Natural killer cell (primary cell): ENCODE data around the gene PDE12. TPM values are rescaled to one million over a fixed set of nuclear protein-coding genes. Genes with fewer than 3 reads are reported as not detected.

Experiments
- ATAC-seq, 3 donors: fragments of 150-1000 bp in 2 of 3; fragments of 200-7000 bp in 1 of 3; cut with Tn5 transposase; 1 replicate in 1 of 3; 2 replicates in 2 of 3; pipeline ENCODE4 v1.10.0; 2021; ENCODE audit warnings: mild to moderate bottlenecking in 2 of 3, moderate library complexity in 2 of 3
- DNase-seq, 2 donors: peaks; one replicate each; pipeline versions ENCODE4 v3.0.0 to v3.0.0-alpha.2; 2013 to 2021; ENCODE audit warnings: mixed read lengths in 1 of 2
- H3K27ac ChIP-seq: one replicate; pipeline ENCODE4 v1.5.1; 2013; ENCODE audit warnings: mild to moderate bottlenecking, low read length
- H3K27me3 ChIP-seq: one replicate; pipeline ENCODE4 v1.6.1; 2013; ENCODE audit warnings: low read length; ENCODE audit not compliant: control insufficient read depth, insufficient read depth
- H3K36me3 ChIP-seq: one replicate; pipeline ENCODE4 v1.6.1; 2013; ENCODE audit warnings: low read length; ENCODE audit not compliant: control insufficient read depth, insufficient read depth
- H3K4me1 ChIP-seq: one replicate; pipeline ENCODE4 v1.6.1; 2013; ENCODE audit warnings: low read length; ENCODE audit not compliant: control insufficient read depth, insufficient read depth
- H3K4me3 ChIP-seq: one replicate; pipeline ENCODE4 v1.5.1; 2013; ENCODE audit warnings: low read length
- H3K9me3 ChIP-seq: one replicate; pipeline ENCODE4 v1.6.1; 2013; ENCODE audit warnings: low read length; ENCODE audit not compliant: control insufficient read depth, insufficient read depth
- H3K27ac Mint-ChIP-seq, 2 donors: one replicate each; pipeline ENCODE4 v1.8.0; 2022; ENCODE audit warnings: mild to moderate bottlenecking in 2 of 2, mixed read lengths in 2 of 2, moderate library complexity in 1 of 2
- H3K27me3 Mint-ChIP-seq, 2 donors: one replicate each; pipeline ENCODE4 v1.8.0; 2022; ENCODE audit warnings: low read depth in 2 of 2, mixed read lengths in 2 of 2
- H3K36me3 Mint-ChIP-seq: one replicate; pipeline ENCODE4 v1.8.0; 2022; ENCODE audit warnings: mixed read lengths
- H3K4me1 Mint-ChIP-seq, 2 donors: one replicate each; pipeline ENCODE4 v1.8.0; 2022; ENCODE audit warnings: mixed read lengths in 2 of 2
- H3K4me3 Mint-ChIP-seq: one replicate; pipeline ENCODE4 v1.8.0; 2022; ENCODE audit warnings: mild to moderate bottlenecking, moderate library complexity, mixed read lengths
- H3K9me3 Mint-ChIP-seq, 2 donors: one replicate each; pipeline ENCODE4 v1.8.0; 2022; ENCODE audit warnings: mixed read lengths in 2 of 2
- WGBS: methylation state at CpG from one replicate; pipeline ENCODE4 v1.1.7; 2013; ENCODE audit warnings: missing lambda C conversion rate; ENCODE audit not compliant: insufficient coverage; 5-methylcytosine and 5-hydroxymethylcytosine counted together
- intact Hi-C: fragments of 100-400 bp; cut with micrococcal nuclease; formaldehyde crosslinking; loops from one replicate; pipeline ENCODE4 v1.14.2; 2022
- total RNA-seq, 4 donors: library from RNA; stranded (reverse); fragments of 120-200 nt in 1 of 4; gene quantifications; one replicate each; pipeline versions ENCODE4 v1.2.3 to v1.2.4, GENCODE V29; 2013 to 2022
- TF ChIP-seq, protein P1 (sequence below): fragments of 200-600 bp; IDR thresholded peaks from one replicate; pipeline ENCODE4 v1.8.0; 2022; ENCODE audit warnings: antibody characterized with exemption

Gene PDE12
- total RNA-seq, 3 donors from 2014 or later (not counting 1 experiment from before 2014, with no cell fraction given), result 34.4 to 36.6 (median 35.5) TPM

DNA sequence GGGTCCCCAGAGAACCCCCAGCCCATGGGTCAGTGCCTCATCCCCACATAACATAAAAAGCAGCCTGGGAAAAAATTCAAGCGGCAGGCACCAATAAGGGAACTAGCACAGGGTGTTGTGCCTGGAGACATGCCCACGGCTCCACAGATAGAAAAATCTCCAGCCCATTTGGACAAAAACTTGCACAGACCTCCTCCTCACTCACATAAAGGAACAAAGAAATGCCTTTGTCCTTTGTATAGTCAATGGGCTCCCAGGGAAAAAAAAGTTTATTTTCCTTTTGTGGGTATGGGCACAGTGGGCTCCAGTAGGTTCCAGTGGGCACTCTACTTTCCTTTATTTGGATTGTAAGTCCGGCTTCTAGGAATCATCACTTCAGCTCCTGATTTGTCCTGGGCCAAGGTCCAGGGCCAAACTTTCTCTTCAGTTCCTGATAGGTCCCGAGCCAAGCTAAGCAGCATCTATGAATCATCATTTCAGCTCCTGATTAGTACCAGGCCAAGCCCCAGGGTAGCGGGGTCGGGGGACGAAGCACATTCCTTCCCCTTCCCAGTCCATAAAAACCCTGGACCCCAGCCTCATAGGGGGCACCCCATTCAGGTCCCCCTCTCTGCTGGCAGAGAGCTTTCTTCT, 10.3 kb upstream of the PDE12 start:
- H3K4me1 ChIP-seq, result peaks cover 5% of the 10 kb centered on the region
- no peaks in the 10 kb centered on the region for H3K4me1 Mint-ChIP-seq
- intact Hi-C loops, result no loop called here
- no peak overlapping the region for H3K4me3 Mint-ChIP-seq
- DNase-seq (no peak), ATAC-seq (no peak)
- no peaks in the 10 kb centered on the region for H3K36me3 Mint-ChIP-seq
- TF ChIP-seq, protein P1, sequence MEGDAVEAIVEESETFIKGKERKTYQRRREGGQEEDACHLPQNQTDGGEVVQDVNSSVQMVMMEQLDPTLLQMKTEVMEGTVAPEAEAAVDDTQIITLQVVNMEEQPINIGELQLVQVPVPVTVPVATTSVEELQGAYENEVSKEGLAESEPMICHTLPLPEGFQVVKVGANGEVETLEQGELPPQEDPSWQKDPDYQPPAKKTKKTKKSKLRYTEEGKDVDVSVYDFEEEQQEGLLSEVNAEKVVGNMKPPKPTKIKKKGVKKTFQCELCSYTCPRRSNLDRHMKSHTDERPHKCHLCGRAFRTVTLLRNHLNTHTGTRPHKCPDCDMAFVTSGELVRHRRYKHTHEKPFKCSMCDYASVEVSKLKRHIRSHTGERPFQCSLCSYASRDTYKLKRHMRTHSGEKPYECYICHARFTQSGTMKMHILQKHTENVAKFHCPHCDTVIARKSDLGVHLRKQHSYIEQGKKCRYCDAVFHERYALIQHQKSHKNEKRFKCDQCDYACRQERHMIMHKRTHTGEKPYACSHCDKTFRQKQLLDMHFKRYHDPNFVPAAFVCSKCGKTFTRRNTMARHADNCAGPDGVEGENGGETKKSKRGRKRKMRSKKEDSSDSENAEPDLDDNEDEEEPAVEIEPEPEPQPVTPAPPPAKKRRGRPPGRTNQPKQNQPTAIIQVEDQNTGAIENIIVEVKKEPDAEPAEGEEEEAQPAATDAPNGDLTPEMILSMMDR, result no peak
- H3K27me3 ChIP-seq, result peaks cover 4% of the 10 kb centered on the region
- peaks cover 0 to 9% of the 10 kb centered on the region in 2 donors for H3K27me3 Mint-ChIP-seq
- no peak overlapping the region for H3K27ac ChIP-seq
- no peak overlapping the region for H3K4me3 ChIP-seq
- no peak overlapping the region for H3K27ac Mint-ChIP-seq
- H3K9me3 Mint-ChIP-seq, result no peaks in the 10 kb centered on the region
- no peaks in the 10 kb centered on the region for H3K9me3 ChIP-seq
- H3K36me3 ChIP-seq, result no peaks in the 10 kb centered on the region
- WGBS, result 97% methylated on average over 7 of the region's 7 CpGs

DNA sequence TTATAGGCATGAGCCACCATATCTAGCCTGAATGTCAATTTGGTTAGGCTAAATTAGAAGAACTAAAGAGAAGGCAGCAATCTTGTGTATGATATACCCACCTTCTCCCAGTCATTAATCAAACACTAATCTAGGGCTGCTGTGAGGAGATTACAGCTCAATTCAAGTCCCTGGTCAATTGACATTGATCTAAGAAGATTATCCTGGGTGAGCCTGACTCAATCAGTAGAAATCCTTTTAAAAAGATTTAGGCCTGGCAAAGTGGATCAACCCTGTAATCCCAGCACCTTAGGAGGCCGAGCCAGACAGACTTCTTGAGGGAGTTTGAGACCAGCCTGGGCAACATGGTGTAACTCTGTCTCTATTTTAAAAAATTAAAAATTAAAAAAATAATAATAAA, 9.5 kb upstream of the PDE12 start:
- no peak overlapping the region for H3K4me3 ChIP-seq
- no peaks in the 10 kb centered on the region for H3K9me3 ChIP-seq
- no peak overlapping the region for H3K27ac ChIP-seq
- H3K36me3 ChIP-seq, result no peaks in the 10 kb centered on the region
- Mint-ChIP-seq H3K4me1 (no peaks in the 10 kb centered on the region), H3K4me3 (no peak overlapping the region), H3K27me3 (peaks cover 0 to 9% of the 10 kb centered on the region in 2 donors), H3K9me3 (no peaks in the 10 kb centered on the region), H3K36me3 (no peaks in the 10 kb centered on the region), H3K27ac (no peak overlapping the region)
- WGBS, result 64% methylated on average over 1 of the region's 1 CpG
- TF ChIP-seq, protein P1, result no peak
- intact Hi-C loops, result no loop called here
- H3K27me3 ChIP-seq, result peaks cover 4% of the 10 kb centered on the region
- no peak for DNase-seq
- ATAC-seq, result no peak
- H3K4me1 ChIP-seq, result peaks cover 5% of the 10 kb centered on the region

DNA sequence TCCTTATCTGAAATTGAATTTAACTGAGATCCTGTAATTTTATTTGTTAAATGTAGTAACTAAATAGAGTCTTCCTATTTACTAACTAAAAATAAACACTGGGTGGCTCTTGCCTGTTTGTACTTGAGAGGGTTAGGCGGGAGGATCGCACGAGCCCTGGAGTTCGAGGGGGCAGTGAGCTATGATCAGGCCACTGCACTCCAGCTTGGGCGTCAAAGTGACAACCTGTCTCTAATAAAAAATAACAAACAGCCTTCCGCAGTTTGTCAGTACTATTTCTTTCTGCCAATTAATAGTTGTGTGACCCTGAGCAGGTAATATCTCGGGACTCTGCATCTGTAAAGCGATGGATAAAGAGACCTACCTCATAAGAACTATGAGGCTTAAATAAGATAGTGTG, 768 bp upstream of the PDE12 start:
- Mint-ChIP-seq H3K9me3 (no peaks in the 10 kb centered on the region), H3K4me1 (peaks cover 36 to 39% of the 10 kb centered on the region in 2 donors), H3K27me3 (no peaks in the 10 kb centered on the region), H3K36me3 (no peaks in the 10 kb centered on the region), H3K27ac (peak overlapping the region; percentile 93 to 94), H3K4me3 (peak overlapping the region; percentile 90)
- no peak for DNase-seq
- H3K4me1 ChIP-seq, result peaks cover 33% of the 10 kb centered on the region
- TF ChIP-seq, protein P1, result no peak
- H3K27me3 ChIP-seq, result no peaks in the 10 kb centered on the region
- no peak for ATAC-seq
- H3K4me3 ChIP-seq, result peak overlapping the region; percentile 76
- H3K9me3 ChIP-seq, result no peaks in the 10 kb centered on the region
- WGBS, result 23% methylated on average over 8 of the region's 8 CpGs
- peaks cover 9% of the 10 kb centered on the region for H3K36me3 ChIP-seq
- intact Hi-C loops, result loop anchor here (5.0 kb wide), 2 partner anchors 122 to 137 kb away; partner anchors contain the start of gene DENND6A
- peak overlapping the region; percentile 94 for H3K27ac ChIP-seq
